GM12864 (cell line): ENCODE data around the gene OTUD6A.

Experiments used
- DNase-seq: peaks from one replicate; pipeline ENCODE4 v3.0.0-alpha.2; 2011; ENCODE audit warnings: low read depth
- H3K4me3 ChIP-seq: 2 replicates; pipeline ENCODE4 v1.5.1; 2011; ENCODE audit warnings: mild to moderate bottlenecking, low read depth, low read length, control low read depth
- TF ChIP-seq, protein P1 (sequence below): IDR thresholded peaks from 2 replicates; pipeline ENCODE4 v1.5.1; 2011; ENCODE audit warnings: low read depth, mild to moderate bottlenecking, moderate library complexity, low read length, control low read depth, inconsistent platforms; ENCODE audit errors: missing control alignments

The OTUD6A gene

DNA sequence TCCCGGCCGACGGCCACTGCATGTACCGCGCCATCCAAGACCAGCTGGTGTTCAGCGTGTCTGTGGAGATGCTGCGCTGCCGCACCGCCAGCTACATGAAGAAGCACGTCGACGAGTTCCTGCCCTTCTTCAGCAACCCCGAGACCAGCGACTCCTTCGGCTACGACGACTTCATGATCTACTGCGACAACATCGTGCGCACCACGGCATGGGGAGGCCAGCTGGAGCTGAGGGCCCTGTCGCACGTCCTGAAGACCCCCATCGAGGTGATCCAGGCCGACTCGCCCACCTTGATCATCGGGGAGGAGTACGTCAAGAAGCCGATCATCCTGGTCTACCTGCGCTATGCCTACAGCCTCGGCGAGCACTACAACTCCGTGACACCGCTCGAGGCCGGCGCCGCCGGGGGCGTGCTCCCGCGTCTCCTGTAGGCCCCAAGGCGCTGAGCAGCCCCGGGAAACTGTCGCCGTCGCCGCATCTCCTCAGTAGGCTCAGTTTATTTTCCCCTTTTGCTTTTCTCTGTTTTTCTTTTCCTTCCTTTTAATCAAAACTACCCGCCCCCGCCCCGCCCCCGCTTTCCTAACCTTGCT is 799 bp downstream of the OTUD6A start:
- no peak for DNase-seq
- H3K4me3 ChIP-seq: no peak overlapping the region
- TF ChIP-seq, protein P1, sequence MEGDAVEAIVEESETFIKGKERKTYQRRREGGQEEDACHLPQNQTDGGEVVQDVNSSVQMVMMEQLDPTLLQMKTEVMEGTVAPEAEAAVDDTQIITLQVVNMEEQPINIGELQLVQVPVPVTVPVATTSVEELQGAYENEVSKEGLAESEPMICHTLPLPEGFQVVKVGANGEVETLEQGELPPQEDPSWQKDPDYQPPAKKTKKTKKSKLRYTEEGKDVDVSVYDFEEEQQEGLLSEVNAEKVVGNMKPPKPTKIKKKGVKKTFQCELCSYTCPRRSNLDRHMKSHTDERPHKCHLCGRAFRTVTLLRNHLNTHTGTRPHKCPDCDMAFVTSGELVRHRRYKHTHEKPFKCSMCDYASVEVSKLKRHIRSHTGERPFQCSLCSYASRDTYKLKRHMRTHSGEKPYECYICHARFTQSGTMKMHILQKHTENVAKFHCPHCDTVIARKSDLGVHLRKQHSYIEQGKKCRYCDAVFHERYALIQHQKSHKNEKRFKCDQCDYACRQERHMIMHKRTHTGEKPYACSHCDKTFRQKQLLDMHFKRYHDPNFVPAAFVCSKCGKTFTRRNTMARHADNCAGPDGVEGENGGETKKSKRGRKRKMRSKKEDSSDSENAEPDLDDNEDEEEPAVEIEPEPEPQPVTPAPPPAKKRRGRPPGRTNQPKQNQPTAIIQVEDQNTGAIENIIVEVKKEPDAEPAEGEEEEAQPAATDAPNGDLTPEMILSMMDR: no peak

DNA sequence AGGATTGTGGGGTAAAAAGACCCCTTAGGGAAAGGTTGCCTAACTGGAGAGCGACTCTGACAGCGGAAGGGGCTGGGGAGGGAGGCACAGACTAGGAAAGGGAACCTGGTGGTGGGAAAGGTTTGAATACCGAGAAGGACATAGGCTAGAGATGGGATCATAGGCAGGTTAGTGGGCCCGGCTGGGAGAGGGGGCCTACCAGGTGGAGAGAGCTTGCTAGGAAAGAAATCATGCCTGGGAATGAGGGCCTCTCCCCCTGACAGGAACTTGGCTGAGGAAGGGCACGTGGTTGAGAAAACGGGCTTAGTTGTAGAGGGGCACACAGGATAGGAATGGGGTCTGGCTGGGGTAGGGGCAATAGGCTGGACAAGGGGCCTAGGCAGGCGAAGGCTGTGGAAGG is 4.4 kb downstream of the OTUD6A start:
- TF ChIP-seq, protein P1: no peak
- H3K4me3 ChIP-seq: no peak overlapping the region
- DNase-seq: no peak

DNA sequence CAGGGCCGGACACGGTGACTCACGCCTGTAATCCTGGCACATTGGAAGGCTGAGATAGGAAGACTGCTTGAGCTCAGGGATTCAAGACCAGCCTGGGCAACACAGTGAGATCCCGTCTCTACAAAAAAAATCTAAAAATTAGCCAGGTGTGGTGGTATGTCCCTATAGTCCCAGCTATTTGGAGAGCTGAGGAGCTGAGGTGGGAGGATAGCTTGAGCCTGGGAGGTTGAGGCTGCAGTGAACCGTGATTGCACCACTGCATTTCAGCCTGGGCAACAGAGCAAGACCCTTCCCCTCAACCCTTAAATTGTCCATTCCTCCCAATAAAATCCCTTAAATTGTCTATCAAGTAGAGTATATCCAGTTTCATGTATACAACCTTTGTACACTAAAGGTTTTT is 17.0 kb downstream of the OTUD6A start:
- TF ChIP-seq, protein P1: no peak
- no peak for DNase-seq
- no peak overlapping the region for H3K4me3 ChIP-seq

DNA sequence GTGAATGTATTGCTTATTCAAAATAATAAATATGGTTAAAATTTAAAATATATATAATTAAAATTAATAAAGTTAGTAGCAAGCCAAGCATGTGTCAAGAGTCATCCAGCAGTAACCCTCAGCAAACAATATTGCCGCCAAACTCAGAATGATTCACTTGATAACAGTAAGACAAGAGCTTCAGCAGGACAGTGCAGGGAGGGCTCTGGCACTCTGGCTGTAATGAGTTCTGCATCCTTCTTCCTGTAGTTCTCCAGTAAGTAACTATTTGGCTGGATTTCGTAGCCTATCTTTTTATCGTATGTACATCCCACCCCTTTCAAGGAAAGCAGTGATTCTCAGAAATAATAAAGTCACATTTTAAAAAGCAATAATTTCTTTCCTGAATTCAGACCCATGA is 17.6 kb downstream of the OTUD6A start:
- TF ChIP-seq, protein P1: no peak
- no peak overlapping the region for H3K4me3 ChIP-seq
- no peak for DNase-seq

DNA sequence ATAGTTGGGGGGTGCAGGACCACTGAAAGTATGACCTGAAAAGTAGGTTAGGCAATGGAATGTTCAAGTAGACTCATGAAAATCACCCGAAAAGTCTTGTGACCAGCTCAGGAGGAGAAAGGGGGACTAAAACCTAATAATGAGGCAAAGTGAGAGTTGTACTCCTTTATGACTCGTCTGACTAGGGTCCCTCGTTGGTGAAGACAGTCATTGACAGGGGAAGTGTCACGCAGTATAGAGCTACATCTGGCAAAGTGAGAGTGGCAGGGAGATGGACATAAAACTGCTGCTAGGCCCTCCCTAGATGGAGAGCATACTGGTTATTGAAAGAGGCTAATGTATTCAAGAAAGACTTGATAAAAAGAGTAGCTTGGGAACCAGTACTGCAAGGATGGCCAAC is 20.5 kb downstream of the OTUD6A start:
- H3K4me3 ChIP-seq: no peak overlapping the region
- DNase-seq: no peak
- TF ChIP-seq, protein P1: no peak

DNA sequence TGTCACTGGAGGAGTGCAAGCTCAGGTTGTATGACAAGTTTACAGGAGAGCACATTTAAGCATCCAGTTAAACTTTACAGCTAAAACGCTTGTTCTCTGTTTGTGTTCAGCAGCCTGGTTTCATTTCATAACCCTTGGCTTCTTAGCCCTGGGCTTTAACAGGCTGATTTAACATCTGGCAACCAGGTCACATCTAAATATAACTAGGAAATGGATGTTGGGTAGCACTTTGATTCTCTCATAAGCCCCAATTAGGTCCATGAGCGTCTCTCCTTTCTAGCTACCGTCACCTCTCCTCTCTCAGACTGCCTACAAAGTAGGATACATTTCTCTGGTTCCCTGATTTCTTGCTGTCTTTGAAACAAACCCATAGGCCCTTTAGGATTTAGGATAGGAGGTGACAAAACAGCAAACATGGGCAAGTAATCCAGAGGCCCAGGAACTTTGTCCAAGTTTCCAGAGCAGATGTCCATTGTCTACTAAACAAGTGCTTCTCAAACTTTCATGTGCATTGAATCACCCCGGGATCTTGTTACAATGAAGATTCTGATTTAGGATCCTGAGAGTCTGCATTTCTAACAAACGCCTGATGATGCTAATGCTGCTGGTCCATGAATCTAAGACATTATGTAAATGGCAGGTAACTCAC is 22.5 kb downstream of the OTUD6A start:
- TF ChIP-seq, protein P1: no peak
- DNase-seq: no peak
- no peak overlapping the region for H3K4me3 ChIP-seq
